Endothelial cell of umbilical vein (primary cell): ENCODE measurements around the gene OR2A1. TPM values are rescaled to one million over a fixed set of nuclear protein-coding genes. Genes with fewer than 3 reads are reported as not detected.
"Not testable (repeated sequence)": the region's sequence is repeated elsewhere in the genome, so short reads cannot be mapped to it uniquely, and the experiment has no call there.

Source experiments
- BruUV-seq: library from RNA; stranded (reverse); fragments of 400-500 nt; replicated peaks from 2 replicates; lab custom pipeline; 2021; lab: Mats Ljungman, UMichigan
- CTCF ChIA-PET: fragments of 300-600, 350-600 bp; sonication (Branson Sonifier 250); formaldehyde crosslinking; loops from one replicate; lab custom pipeline; 2021; ENCODE audit warnings: antibody characterized with exemption, inconsistent platforms; lab: Charles Lee
- POLR2A ChIA-PET: fragments of 300-600, 350-600 bp; sonication (Branson Sonifier 250); formaldehyde crosslinking; loops from one replicate; lab custom pipeline; 2021; ENCODE audit warnings: antibody characterized with exemption, inconsistent platforms; lab: Charles Lee
- DNase-seq: peaks from one replicate; pipeline ENCODE4 v3.0.0-alpha.2; 2011; ENCODE audit warnings: low read depth, low spot score
- FAIRE-seq: peaks from 2 replicates; lab custom pipeline; 2011; peaks lifted over from hg19 to GRCh38; lab: Jason Lieb, UNC
- H2AFZ ChIP-seq: 2 replicates; pipeline ENCODE4 v1.6.0; 2012; ENCODE audit warnings: low read depth, low read length, control low read depth, inconsistent platforms
- H3K27ac ChIP-seq: 2 replicates; pipeline ENCODE4 v1.5.1; 2011; ENCODE audit warnings: low read depth, mild to moderate bottlenecking, control low read depth, low read length, moderate library complexity; ENCODE audit not compliant: insufficient read depth
- H3K27me3 ChIP-seq, 2 experiments: 2 replicates each; pipeline versions ENCODE4 v1.6.0 to v1.6.1; 2011; ENCODE audit warnings: low read length in 2 of 2, mixed read lengths in 1 of 2; ENCODE audit not compliant: control insufficient read depth in 2 of 2, insufficient read depth in 2 of 2
- H3K36me3 ChIP-seq, 2 experiments: 2 replicates in 1 of 2; 3 replicates in 1 of 2; pipeline ENCODE4 v1.5.1; 2011; ENCODE audit warnings: low read length in 2 of 2, mild to moderate bottlenecking in 1 of 2, moderate library complexity in 1 of 2; ENCODE audit not compliant: control insufficient read depth in 2 of 2, insufficient read depth in 2 of 2; ENCODE audit errors: extremely low read depth in 1 of 2
- H3K4me1 ChIP-seq: 3 replicates; pipeline ENCODE4 v1.5.1; 2011; ENCODE audit warnings: mild to moderate bottlenecking, low read length; ENCODE audit not compliant: control insufficient read depth, insufficient read depth; ENCODE audit errors: extremely low read depth
- H3K4me2 ChIP-seq: 2 replicates; pipeline ENCODE4 v1.6.1; 2011; ENCODE audit warnings: low read length, control low read depth, mixed read lengths; ENCODE audit not compliant: insufficient read depth
- H3K4me3 ChIP-seq, 3 experiments: fragments of 200-600 bp in 1 of 3; sonication (generic), shearing (Covaris generic) in 1 of 3; replicated peaks in 1 of 3; 2 replicates each; pipeline ENCODE4 v1.5.1; 2011 to 2016; ENCODE audit warnings: control low read depth in 3 of 3, low read length in 3 of 3, mild to moderate bottlenecking in 2 of 3, inconsistent platforms in 1 of 3, low read depth in 1 of 3, moderate library complexity in 1 of 3; ENCODE audit not compliant: insufficient read depth in 1 of 3
- H3K79me2 ChIP-seq: 2 replicates; pipeline ENCODE4 v1.6.0; 2012; ENCODE audit warnings: low read length, inconsistent platforms; ENCODE audit not compliant: control insufficient read depth, insufficient read depth
- H3K9ac ChIP-seq: replicated peaks from 2 replicates; pipeline ENCODE3; 2011; ENCODE audit warnings: low read length, control low read depth; ENCODE audit not compliant: insufficient read depth; ENCODE audit errors: extremely low read depth
- H3K9me1 ChIP-seq: replicated peaks from 3 replicates; pipeline ENCODE4 v1.6.0; 2011; ENCODE audit warnings: mild to moderate bottlenecking, low read length; ENCODE audit not compliant: control insufficient read depth, insufficient read depth; ENCODE audit errors: extremely low read depth
- H3K9me3 ChIP-seq: replicated peaks from 2 replicates; pipeline ENCODE4 v1.5.1; 2012; ENCODE audit warnings: low read length, inconsistent platforms; ENCODE audit not compliant: control insufficient read depth, insufficient read depth
- H4K20me1 ChIP-seq: replicated peaks from 2 replicates; pipeline ENCODE3; 2011; ENCODE audit warnings: mild to moderate bottlenecking, low read length; ENCODE audit not compliant: control insufficient read depth, insufficient read depth; ENCODE audit errors: extremely low read depth
- dilution Hi-C: fragments of 300-500 bp; cut with MboI; formaldehyde crosslinking; loops from one replicate; pipeline ENCODE4 v1.15.0; 2019; ENCODE audit warnings: low sequenced_read_pairs; ENCODE audit not compliant: extremely low pct_ligation_motif_present
- intact Hi-C: fragments of 100-400 bp; cut with micrococcal nuclease; formaldehyde crosslinking; loops from one replicate; pipeline ENCODE4 v1.10.0; 2022
- polyA plus RNA-seq, 4 experiments: library from polyadenylated mRNA; depleted of rRNA in 3 of 4; stranded (reverse) in 3 of 4; unstranded in 1 of 4; fragments of >200 nt; gene quantifications; 2 replicates each; pipeline versions ENCODE4 v1.2.1 to v1.2.3, GENCODE V29; 2011 to 2012; ENCODE audit warnings: missing spikeins in 1 of 4
- total RNA-seq: library from RNA; stranded (reverse); gene quantifications from 2 replicates; pipeline ENCODE4 v1.2.3, GENCODE V29; 2021

The OR2A1 gene
- total and polyA plus RNA-seq, 2 donors (not counting 3 experiments of a cell fraction or from before 2014, with no cell fraction given), result 0.14 TPM; not detected in 1

DNA sequence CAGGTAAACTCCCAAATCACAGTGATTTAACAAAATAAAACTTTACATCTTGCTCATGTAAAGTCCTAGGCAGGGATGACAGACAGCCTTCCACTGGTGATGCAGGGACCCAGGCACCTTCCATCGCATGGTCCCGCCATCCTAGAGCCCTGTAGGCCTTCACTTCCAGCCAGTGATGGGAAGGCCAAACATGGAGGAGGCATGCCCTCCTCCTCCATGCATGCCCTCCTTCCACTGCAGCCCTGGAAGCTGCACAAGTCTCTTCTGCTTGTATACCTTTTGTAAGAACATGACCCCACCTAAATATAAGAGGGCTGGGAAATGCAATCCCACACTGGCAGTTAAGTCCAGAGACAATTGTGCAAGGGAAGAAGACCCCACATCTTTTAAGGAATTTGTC is 2.5 kb upstream of the OR2A1 start:
- intact Hi-C loops, H3K4me1 ChIP-seq, H2AFZ ChIP-seq, H3K27ac ChIP-seq, H3K4me2 ChIP-seq, BruUV-seq, H4K20me1 ChIP-seq, POLR2A ChIA-PET, H3K9ac ChIP-seq, H3K27me3 ChIP-seq, H3K79me2 ChIP-seq, H3K36me3 ChIP-seq, FAIRE-seq, DNase-seq, H3K9me1 ChIP-seq, H3K4me3 ChIP-seq, dilution Hi-C loops, CTCF ChIA-PET, H3K9me3 ChIP-seq: not testable (repeated sequence)

DNA sequence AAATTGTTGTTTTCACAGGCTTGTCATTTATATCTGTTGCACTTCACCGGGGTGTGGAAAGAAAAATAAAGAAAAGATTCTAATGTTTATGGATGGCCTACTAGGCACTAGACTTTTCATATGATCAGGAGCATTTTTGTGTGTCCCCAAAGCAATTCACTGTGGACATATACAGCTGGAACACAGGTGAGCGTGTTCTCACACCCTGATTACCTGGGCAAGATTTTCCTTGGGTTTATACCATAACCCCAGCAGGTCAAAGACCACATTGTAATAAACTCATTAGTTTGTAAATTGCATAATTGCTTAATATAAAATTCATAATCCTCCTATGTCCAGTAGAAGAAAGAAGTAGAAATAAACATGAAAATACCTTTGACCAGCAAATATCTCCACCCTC is 1.0 kb upstream of the OR2A1 start:
- H3K4me2 ChIP-seq, intact Hi-C loops, FAIRE-seq, H3K9ac ChIP-seq, CTCF ChIA-PET, H3K79me2 ChIP-seq, POLR2A ChIA-PET, DNase-seq, H3K4me1 ChIP-seq, H3K9me1 ChIP-seq, H3K4me3 ChIP-seq, H3K36me3 ChIP-seq, H4K20me1 ChIP-seq, H3K27ac ChIP-seq, H3K9me3 ChIP-seq, dilution Hi-C loops, H2AFZ ChIP-seq, H3K27me3 ChIP-seq, BruUV-seq: not testable (repeated sequence)

GRCh38 chr7:144317537-144317936 is 5.3 kb downstream of the OR2A1 start:
- H4K20me1 ChIP-seq, FAIRE-seq, H3K9ac ChIP-seq, H3K27ac ChIP-seq, H3K4me1 ChIP-seq, BruUV-seq, H3K4me3 ChIP-seq, H3K36me3 ChIP-seq, H3K4me2 ChIP-seq, H2AFZ ChIP-seq, DNase-seq, H3K9me3 ChIP-seq, POLR2A ChIA-PET, dilution Hi-C loops, H3K79me2 ChIP-seq, H3K9me1 ChIP-seq, H3K27me3 ChIP-seq, intact Hi-C loops, CTCF ChIA-PET: not testable (repeated sequence)

DNA sequence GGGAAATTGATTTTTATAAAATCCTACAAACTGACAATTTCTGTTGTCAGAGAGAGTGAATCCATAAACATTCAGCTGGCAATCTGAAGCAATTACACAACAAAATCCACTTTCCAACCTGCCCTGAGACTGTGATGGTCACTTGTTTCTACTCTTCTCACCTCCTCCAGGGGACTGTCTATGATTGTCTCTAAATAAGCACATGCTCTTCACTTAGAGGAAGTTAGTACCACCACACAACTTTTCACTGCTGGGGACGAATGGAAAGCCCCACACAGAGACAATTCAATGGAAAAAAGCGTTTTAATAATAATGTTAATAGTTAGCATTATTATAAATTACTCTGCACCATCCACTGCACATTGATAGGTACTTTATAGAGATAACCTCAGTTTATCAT is 7.3 kb downstream of the OR2A1 start:
- H3K4me1 ChIP-seq, H3K36me3 ChIP-seq, H4K20me1 ChIP-seq, CTCF ChIA-PET, DNase-seq, POLR2A ChIA-PET, intact Hi-C loops, FAIRE-seq, H3K27ac ChIP-seq, H3K4me2 ChIP-seq, H3K9me3 ChIP-seq, BruUV-seq, H3K9me1 ChIP-seq, H3K79me2 ChIP-seq, H3K4me3 ChIP-seq, H3K27me3 ChIP-seq, dilution Hi-C loops, H3K9ac ChIP-seq, H2AFZ ChIP-seq: not testable (repeated sequence)
